Motor neuron (in vitro differentiated cells): ENCODE results near the gene GLS2. TPM values are rescaled to one million over a fixed set of nuclear protein-coding genes. Genes with fewer than 3 reads are reported as not detected.

Experiments
- ATAC-seq, 8 experiments: fragments of 200-7000 bp; cut with Tn5 transposase; replicated peaks in 6 of 8; 2 replicates each; pipeline ENCODE4 v1.8.0; 2021; ENCODE audit warnings: mild to moderate bottlenecking in 8 of 8, moderate library complexity in 8 of 8
- H3K27ac ChIP-seq, 2 donors: fragments of 250-450 bp; sonication (Bioruptor Pico); 2 replicates each; pipeline ENCODE4 v1.9.0; 2021; ENCODE audit warnings: antibody characterized with exemption in 2 of 2, mild to moderate bottlenecking in 2 of 2, moderate library complexity in 1 of 2
- H3K4me1 ChIP-seq, 2 donors: fragments of 250-450 bp; sonication (Bioruptor Pico); replicated peaks in 1 of 2; 2 replicates each; pipeline ENCODE4 v1.6.1; 2021; ENCODE audit warnings: antibody characterized with exemption in 2 of 2, mild to moderate bottlenecking in 2 of 2, moderate library complexity in 1 of 2
- H3K4me3 ChIP-seq, 5 donors: fragments of 250-450 bp; sonication (Bioruptor Pico); 2 replicates each; pipeline ENCODE4 v1.9.0; 2021; ENCODE audit warnings: antibody characterized with exemption in 5 of 5, mild to moderate bottlenecking in 5 of 5, moderate library complexity in 4 of 5
- WGBS, 10 experiments: fragments of 450-650 bp; shearing (Covaris generic); methylation state at CpG; one replicate each; pipeline ENCODE4 v1.0.0; 2022; 5-methylcytosine and 5-hydroxymethylcytosine counted together
- in situ Hi-C, 9 experiments: fragments of 400-800 bp; cut with MboI; loops; one replicate each; pipeline ENCODE4 v1.15.0; 2021; ENCODE audit warnings: low sequenced_read_pairs in 9 of 9, low pct_unique_long_range_greater_than_20kb in 2 of 9; ENCODE audit not compliant: unreplicated experiment in 9 of 9
- total RNA-seq, 8 experiments: library from RNA; unstranded; fragments of 300-600 nt; gene quantifications; 2 replicates each; pipeline versions ENCODE4 v1.2.3 to v1.2.4, GENCODE V29; 2022

The GLS2 gene
- total RNA-seq = 1 to 10 TPM in 6 of 8 experiments, under 1 TPM in 2; 0.46 to 4.3 (median 2.8) TPM

DNA sequence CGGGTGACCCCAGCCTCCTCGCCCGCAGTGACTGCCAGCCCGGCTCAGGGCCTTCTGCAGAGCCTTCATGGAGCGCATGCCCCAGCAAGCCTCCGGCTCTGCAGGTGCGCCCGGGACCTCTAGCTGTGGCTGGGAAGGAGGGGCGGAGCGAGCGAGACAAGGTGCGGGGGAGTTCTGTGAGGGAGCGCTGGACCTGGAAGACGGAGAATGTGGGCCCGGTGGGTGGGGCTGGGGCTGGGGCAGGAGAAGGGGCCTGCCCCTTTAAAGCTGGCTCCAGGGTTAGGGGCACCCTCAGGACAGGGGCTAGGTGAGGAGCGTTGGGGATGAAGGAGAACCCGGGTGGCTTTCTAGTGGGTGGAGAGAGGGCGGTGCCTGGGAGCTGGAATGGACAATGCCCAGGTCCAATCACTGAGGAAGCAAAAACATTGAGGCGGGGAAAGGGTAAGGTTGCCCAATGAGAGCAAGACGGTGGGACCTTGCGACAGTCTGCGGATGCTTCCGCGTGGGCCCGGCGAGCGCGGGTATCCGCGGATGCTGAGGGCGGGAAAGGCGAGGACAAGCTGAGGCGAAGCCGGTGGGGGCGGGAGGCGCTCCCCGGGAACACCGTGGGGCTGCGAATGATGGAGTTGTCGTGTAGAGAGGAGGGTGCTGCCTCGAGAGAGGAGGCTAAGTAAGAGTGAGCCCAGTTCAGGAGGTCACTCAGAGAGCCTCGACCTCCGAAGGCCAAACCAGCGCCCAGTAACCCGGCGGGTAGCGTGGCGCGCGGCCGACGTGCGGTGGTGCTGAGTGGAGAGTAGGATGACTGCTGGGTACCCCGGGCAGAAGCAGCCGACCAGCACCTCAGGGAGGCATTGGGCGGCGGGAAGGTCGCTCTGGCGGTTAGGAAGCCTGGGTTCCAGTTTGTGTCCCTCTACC is at the start of gene GLS2:
Gene GLS2 (minus strand): TSS at position 121 of the 915 bp plus-strand sequence. CDS start 43 bp downstream, at position 78.
- in situ Hi-C loops = no loop called here
- ATAC-seq = peak; percentile 95 to 97 (median 96)
- Histone ChIP-seq H3K27ac (peak within 1 kb of the TSS; percentile 23 to 32), H3K4me3 (peak within 1 kb of the TSS; percentile 45 to 65 (median 51)), H3K4me1 (peaks cover 0 to 4% of the 10 kb centered on the region in 2 donors)
- WGBS, 10 experiments = 0 to 100% (median 18%) methylated on average over 1 to 15 of the region's 59 CpGs; no CpG with 5 or more reads in 4 of the 10 experiments

DNA sequence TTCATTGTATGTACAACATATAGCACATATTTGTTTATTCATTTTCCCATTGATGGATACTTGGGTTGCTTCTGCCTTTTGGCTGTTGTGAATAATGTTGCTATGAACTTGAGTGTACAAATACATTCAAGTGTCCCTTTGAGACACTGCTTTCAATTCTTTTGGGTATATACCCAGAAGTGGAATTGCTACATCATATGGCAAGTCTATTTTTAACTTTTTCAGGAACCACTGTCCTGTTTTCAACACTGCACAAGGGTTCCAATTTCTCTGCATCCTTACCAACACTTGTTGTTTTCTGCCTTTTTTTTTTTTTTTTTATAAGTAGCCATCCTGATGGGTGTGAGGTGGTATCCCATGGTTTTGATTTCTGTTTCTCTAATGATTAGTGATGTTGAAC is 49.6 kb upstream of the GLS2 start:
- in situ Hi-C loops = no loop called here
- Histone ChIP-seq H3K27ac (no peak overlapping the region), H3K4me3 (no peak overlapping the region), H3K4me1 (no peaks in the 10 kb centered on the region)
- no peak for ATAC-seq

DNA sequence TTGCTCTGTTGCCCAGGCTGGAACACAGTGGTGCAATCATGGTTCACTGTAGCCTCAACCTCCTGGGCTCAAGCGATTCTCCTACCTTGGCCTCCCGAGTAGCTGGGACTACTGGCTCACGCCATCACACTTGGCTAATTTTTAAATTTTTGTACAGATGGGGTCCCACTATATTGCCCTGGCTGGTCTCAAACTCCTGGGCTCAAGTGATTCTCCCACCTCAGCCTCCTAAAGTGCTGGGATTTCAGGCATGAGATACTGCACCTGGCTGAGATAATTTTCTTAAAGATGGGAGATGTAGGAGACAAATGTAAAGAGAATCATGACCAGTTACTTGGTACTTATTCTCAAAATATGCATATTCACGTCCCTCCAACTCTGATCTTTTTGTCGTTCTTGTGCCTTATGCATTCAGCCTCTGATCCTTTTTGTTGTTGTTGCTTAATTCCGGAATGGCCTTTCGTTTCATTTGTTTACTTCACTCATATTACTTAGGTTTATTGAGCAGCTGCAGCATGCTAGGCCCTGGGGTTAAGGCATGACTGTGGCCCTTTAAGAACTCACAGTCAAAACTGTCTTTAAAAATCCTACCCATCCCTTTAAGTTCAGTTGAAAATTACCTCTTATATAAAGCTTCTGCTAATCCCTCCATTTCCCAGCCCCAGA is 42.6 kb upstream of the GLS2 start:
- in situ Hi-C loops = no loop called here
- Histone ChIP-seq H3K4me1 (no peaks in the 10 kb centered on the region), H3K4me3 (no peak overlapping the region), H3K27ac (no peak overlapping the region)
- WGBS, 10 experiments = 43 to 97% (median 79%) methylated on average over 2 to 7 of the region's 7 CpGs; no CpG with 5 or more reads in 1 of the 10 experiments
- no peak for ATAC-seq

DNA sequence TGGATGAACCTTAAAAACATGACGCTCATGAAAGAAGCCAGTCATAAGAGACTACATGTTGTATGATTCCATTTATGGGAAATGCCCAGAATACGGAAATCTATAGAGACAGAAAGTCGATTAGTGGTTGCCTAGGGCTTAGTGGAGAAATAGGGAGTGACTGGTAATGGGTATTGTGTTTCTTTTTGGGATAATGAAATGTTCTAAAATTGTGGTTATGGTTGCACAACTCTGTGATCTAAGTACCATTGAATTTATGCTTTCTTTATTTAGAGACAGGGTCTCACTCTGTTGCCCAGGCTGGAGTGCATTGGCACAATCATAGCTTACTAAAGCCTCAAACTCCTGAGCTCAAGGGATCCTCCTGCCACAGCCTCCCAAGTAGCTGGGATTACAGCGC is 41.7 kb upstream of the GLS2 start:
- in situ Hi-C loops = no loop called here

DNA sequence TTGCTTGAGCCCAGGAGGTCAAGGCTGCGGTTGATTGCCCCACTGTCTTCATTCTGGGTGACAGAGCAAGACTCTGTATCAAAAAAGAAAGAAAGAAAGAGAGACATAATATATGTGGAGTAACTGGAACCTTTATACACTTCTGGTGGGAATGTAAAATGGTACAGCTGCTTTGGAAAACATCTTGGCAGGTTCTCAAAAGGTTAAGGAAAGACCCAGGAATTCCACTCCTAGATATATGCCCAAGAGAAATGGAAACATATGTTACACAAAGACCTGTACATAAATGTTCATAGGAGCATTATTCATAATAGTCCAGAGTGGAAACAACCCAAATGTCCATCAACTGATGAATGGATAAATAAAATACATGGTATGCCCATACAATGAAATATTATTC is 40.9 kb upstream of the GLS2 start:
- ATAC-seq = no peak
- WGBS, 10 experiments = 80 to 100% (median 82%) methylated on average over 1 of the region's 1 CpG; no CpG with 5 or more reads in 4 of the 10 experiments
- Histone ChIP-seq H3K27ac (no peak overlapping the region), H3K4me1 (no peaks in the 10 kb centered on the region), H3K4me3 (no peak overlapping the region)
- in situ Hi-C loops = no loop called here

More for the DNA sequence above, 41.7 kb upstream of the GLS2 start:
- no peak overlapping the region for H3K4me3 ChIP-seq
- H3K4me1 ChIP-seq = no peaks in the 10 kb centered on the region
- 70 to 100% (median 90%) methylated on average over 1 to 4 of the region's 4 CpGs; no CpG with 5 or more reads in 1 of the 10 experiments for WGBS, 10 experiments
- no peak for ATAC-seq
- H3K27ac ChIP-seq = no peak overlapping the region

DNA sequence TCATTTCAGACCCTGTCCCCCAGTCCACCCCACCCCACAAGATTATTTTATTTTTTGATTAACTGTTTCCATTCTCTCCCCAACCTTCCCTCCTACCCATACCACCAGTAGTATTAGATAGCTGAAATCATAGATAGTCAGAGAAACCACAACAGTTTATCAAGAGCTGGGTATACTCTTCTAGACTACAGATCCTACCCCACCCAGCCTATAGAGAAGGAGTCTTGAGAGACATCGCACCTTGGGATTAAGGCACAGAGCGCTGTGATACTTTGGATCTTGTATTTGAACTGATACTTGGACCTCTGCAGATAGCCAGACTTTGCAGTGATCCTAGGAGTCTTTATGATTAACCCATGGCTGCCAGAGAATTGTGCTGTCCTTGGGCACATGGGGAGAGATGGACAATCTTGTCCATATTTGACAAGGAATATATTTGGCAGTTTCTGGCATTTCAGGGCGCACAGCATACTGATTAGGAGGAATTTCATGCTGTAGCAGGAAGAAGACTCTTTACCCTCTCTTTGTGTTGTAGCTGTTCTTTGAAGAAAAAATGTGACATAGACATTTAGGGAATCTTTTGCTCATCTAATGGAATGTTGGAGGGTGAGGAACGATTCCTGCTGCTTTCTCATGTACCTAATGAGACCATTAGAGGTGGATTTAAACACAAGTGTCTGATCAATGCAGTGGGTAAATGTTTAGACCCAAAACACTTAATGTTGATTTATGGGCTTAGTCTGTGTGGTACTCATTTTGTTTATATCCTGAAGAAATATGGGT is 34.6 kb upstream of the GLS2 start:
- Histone ChIP-seq H3K4me3 (peak overlapping the region; percentile 40 to 52 (median 50)), H3K4me1 (peaks cover 8 to 9% of the 10 kb centered on the region in 2 donors), H3K27ac (no peak overlapping the region)
- ATAC-seq = peak; percentile 4 to 35 (median 26)
- WGBS, 10 experiments = 0 to 32% (median 18%) methylated on average over 1 to 4 of the region's 4 CpGs; no CpG with 5 or more reads in 2 of the 10 experiments
- in situ Hi-C loops = loop anchor here in 2 of 9 experiments (25.0 kb wide), 2 partner anchors 465 to 515 kb away; a partner anchor contains a TSS

DNA sequence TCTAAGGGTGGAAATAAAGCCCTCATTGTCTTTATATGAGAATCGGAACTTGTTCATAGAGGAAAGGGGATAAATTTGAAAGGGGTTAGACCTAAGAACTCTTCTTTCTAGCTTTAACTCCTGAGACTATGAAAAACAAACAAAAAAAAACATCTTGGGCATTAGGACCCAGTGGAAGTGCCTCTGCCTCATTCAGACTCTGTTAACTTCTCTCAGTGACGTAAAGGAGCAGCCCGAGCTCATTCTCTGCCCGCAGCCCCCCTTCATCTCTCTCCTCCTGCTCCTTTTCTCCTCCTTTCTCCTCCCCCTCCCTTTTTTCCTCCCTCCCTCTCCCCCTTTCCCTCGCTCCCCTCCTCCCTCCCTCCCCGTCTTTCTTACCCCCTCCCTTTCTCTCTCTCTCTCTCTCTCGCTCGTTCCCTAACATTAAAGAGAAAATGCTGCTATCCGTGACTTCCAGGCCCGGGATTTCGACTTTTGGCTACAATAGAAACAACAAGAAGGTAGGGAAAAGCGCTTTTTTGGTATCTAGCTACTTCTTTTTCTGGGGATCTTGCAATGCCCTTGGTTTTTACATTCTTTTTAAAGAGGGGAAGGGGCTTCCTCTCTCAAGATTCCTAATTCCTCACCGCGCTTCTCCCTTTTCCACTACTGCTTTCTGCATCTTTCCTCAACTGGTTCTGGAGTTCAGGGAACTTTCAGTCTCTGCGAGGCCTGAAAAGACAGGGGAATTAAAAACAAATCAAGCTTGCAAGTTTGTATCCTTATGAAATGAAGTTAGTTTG is 33.8 kb upstream of the GLS2 start, which contains the start of gene RBMS2:
Gene RBMS2 (plus strand): TSS at position 231 of the 782 bp plus-strand sequence. CDS start 204 bp downstream, at position 435.
- peaks cover 8 to 9% of the 10 kb centered on the region in 2 donors for H3K4me1 ChIP-seq
- peak within 1 kb of the TSS; percentile 40 to 43 for H3K27ac ChIP-seq
- WGBS, 10 experiments = 0 to 14% (median 0%) methylated on average over 1 to 6 of the region's 15 CpGs
- ATAC-seq = peak; percentile 92 to 100 (median 99)
- in situ Hi-C loops = loop anchor here in 2 of 9 experiments (25.0 kb wide), 2 partner anchors 466 to 516 kb away; a partner anchor contains a TSS
- H3K4me3 ChIP-seq = peak within 1 kb of the TSS; percentile 40 to 52 (median 50)

DNA sequence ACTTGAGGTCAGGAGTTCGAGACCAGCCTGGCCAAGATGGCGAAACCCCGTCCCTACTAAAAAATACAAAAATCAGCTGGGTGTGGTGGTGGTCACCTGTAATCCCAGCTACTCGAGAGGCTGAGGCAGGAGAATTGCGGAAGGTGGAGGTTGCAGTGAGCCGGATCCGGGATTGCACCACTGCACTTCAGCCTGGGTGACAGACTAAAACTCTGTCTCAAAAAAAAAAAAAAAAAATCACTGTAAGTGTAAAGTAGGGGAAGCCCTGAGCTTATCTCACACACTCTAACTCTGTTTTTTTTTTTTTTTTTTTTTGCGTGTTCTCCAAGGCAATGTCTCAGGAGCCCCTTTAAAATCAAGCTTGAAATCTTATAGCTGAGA is 33.2 kb upstream of the GLS2 start:
- peak in 7 of 8 experiments; percentile 9 to 35 (median 31) for ATAC-seq
- 28 to 100% (median 71%) methylated on average over 1 to 8 of the region's 8 CpGs; no CpG with 5 or more reads in 2 of the 10 experiments for WGBS, 10 experiments
- Histone ChIP-seq H3K4me1 (peaks cover 8 to 9% of the 10 kb centered on the region in 2 donors), H3K27ac (no peak overlapping the region), H3K4me3 (peak overlapping the region; percentile 40 to 52 (median 50))
- in situ Hi-C loops = loop anchor here in 2 of 9 experiments (25.0 kb wide), 2 partner anchors 466 to 516 kb away; a partner anchor contains a TSS

DNA sequence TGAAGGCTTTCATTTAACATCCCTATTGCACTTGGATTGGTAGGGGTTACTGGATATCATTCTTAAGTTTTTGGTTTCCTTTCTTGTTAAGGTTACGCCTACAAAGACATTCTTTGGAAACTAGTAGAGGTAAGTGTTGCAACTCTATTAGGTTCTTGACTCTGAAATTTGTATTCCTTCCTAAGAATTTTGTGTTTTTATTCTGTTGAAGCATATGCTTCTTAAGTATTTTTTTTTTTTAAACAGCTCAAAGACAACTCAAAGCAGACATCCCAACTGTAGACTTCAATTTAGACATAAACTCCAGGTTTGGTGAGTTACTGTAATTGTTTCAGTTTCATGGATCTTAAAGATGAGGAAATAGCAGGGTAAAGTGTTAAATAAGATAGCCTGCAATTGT is 32.5 kb upstream of the GLS2 start:
- Histone ChIP-seq H3K27ac (no peak overlapping the region), H3K4me3 (no peak overlapping the region), H3K4me1 (peaks cover 8 to 9% of the 10 kb centered on the region in 2 donors)
- ATAC-seq = no peak
- in situ Hi-C loops = loop anchor here in 2 of 9 experiments (25.0 kb wide), 2 partner anchors 467 to 517 kb away; a partner anchor contains a TSS
- WGBS, 10 experiments = 50 to 100% (median 80%) methylated on average over 1 of the region's 1 CpG; no CpG with 5 or more reads in 3 of the 10 experiments

DNA sequence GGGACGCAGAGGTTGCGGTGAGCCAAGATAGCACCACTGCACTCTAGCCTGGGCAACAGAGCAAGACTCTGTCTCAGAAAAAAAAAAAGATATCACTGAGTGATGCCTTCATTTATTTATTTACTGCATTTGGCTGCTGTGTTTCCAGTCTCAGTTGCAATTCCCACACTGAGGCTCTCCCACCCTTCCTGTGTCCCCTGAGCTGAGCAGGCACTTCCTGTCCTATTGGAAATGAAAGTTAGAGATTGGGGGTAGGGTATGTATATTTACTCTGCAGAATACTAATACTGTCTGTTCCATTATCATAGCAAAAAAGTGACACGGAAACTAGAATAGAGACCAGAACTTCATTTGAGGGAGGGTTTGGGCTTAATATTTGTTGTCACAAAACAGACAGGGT is 32.1 kb upstream of the GLS2 start:
- 40 to 78% (median 63%) methylated on average over 1 to 3 of the region's 3 CpGs; no CpG with 5 or more reads in 2 of the 10 experiments for WGBS, 10 experiments
- Histone ChIP-seq H3K27ac (no peak overlapping the region), H3K4me3 (no peak overlapping the region), H3K4me1 (peaks cover 8 to 9% of the 10 kb centered on the region in 2 donors)
- peak in 1 of 8 experiments; percentile 10 for ATAC-seq
- in situ Hi-C loops = loop anchor here in 2 of 9 experiments (25.0 kb wide), 2 partner anchors 467 to 517 kb away; a partner anchor contains a TSS

DNA sequence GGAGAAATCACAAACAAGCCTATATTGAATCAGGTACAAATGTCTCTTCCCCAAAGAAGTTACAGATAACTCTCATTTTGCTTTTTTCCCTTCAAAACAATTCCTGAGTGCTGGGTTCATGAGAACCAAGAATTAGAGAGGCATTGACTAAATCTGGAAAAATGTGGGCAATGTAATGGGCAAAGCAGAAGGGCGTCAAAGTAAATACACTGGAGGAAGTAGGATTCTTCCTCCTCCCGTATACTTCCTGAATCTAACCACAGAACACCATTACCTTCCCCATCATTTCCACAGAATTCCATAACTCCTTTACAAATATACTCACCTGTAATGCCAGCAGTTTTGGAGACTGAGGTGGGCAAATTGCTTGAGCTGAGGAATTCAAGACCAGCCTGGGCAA is 30.6 kb upstream of the GLS2 start:
- no peak for ATAC-seq
- peaks cover 8 to 9% of the 10 kb centered on the region in 2 donors for H3K4me1 ChIP-seq
- in situ Hi-C loops = loop anchor here in 3 of 9 experiments (10.0 to 25.0 kb wide), 3 partner anchors 56 to 519 kb away; a partner anchor contains a TSS
- no peak overlapping the region for H3K27ac ChIP-seq
- H3K4me3 ChIP-seq = no peak overlapping the region
- 26 to 80% (median 57%) methylated on average over 1 to 2 of the region's 2 CpGs; no CpG with 5 or more reads in 6 of the 10 experiments for WGBS, 10 experiments
